ENCODE results near the gene MAP3K8. TPM values are rescaled to one million over a fixed set of nuclear protein-coding genes. Genes with fewer than 3 reads are reported as not detected.

MAP3K8 gene
- total RNA-seq, 1 donor from 2014 or later = 1.7 TPM

GRCh38 chr10:30411263-30411662, 22.7 kb upstream of the MAP3K8 start:
- no peak overlapping the region for H3K4me3 Mint-ChIP-seq (ENCODE audit: unreplicated experiment)
- TF ChIP-seq CTCF (IDR thresholded peaks at IDR 0.05; ENCODE audit: partially characterized antibody, unreplicated experiment) = no peak
- peaks cover 1% of the 10 kb centered on the region for H3K27me3 Mint-ChIP-seq (ENCODE audit: unreplicated experiment)
- no peaks in the 10 kb centered on the region for H3K4me1 Mint-ChIP-seq (ENCODE audit: low read depth, unreplicated experiment)
- no peak overlapping the region for H3K27ac Mint-ChIP-seq (ENCODE audit: unreplicated experiment)
- no peaks in the 10 kb centered on the region for H3K36me3 Mint-ChIP-seq (ENCODE audit: unreplicated experiment)
- H3K9me3 Mint-ChIP-seq (ENCODE audit: unreplicated experiment) = no peaks in the 10 kb centered on the region
- no peak for DNase-seq

- TF ChIP-seq CTCF (IDR thresholded peaks at IDR 0.05; ENCODE audit: partially characterized antibody, unreplicated experiment) = no peak
- peaks cover 1% of the 10 kb centered on the region for H3K27me3 Mint-ChIP-seq (ENCODE audit: unreplicated experiment)
- DNase-seq = no peak
- H3K36me3 Mint-ChIP-seq (ENCODE audit: unreplicated experiment) = no peaks in the 10 kb centered on the region
- no peak overlapping the region for H3K27ac Mint-ChIP-seq (ENCODE audit: unreplicated experiment)
- H3K9me3 Mint-ChIP-seq (ENCODE audit: unreplicated experiment) = no peaks in the 10 kb centered on the region
- peaks cover 2% of the 10 kb centered on the region for H3K4me1 Mint-ChIP-seq (ENCODE audit: low read depth, unreplicated experiment)
- H3K4me3 Mint-ChIP-seq (ENCODE audit: unreplicated experiment) = no peak overlapping the region
Measured at GRCh38 chr10:30412901-30413300, 21.1 kb upstream of the MAP3K8 start.

DNA sequence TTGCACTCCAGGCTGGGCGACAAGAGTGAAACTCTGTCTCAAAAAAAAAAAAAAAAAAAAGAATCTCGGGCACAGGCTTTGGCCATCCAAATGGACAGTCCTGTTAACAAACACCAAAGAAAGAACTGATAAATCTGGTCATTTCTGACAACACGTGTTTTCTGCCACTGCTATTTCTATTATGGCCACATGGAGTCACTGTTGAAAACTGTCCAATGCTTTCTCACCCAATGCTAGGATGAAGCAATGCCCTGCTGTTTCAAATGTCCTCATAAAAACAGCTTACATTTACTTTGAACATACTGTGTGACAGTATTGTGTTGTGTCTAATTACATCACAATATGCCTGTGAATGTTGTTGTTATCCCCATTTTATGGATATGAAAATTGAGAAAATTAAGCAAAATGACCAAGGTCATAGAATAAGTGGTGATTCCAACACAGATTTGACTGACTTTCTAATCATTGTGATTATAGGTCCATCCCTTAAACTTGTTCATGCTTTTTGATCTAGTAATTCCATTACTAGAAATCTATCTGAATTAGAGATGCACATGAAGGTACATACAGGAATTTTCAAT, 19.9 kb upstream of the MAP3K8 start:
- Mint-ChIP-seq H3K9me3 (ENCODE audit: unreplicated experiment) (no peaks in the 10 kb centered on the region), H3K4me3 (ENCODE audit: unreplicated experiment) (no peak overlapping the region), H3K27ac (ENCODE audit: unreplicated experiment) (no peak overlapping the region), H3K27me3 (ENCODE audit: unreplicated experiment) (peaks cover 1% of the 10 kb centered on the region), H3K4me1 (ENCODE audit: low read depth, unreplicated experiment) (peaks cover 2% of the 10 kb centered on the region), H3K36me3 (ENCODE audit: unreplicated experiment) (no peaks in the 10 kb centered on the region)
- no peak for DNase-seq
- peak; percentile 68 for TF ChIP-seq CTCF (IDR thresholded peaks at IDR 0.05; ENCODE audit: partially characterized antibody, unreplicated experiment)

DNA sequence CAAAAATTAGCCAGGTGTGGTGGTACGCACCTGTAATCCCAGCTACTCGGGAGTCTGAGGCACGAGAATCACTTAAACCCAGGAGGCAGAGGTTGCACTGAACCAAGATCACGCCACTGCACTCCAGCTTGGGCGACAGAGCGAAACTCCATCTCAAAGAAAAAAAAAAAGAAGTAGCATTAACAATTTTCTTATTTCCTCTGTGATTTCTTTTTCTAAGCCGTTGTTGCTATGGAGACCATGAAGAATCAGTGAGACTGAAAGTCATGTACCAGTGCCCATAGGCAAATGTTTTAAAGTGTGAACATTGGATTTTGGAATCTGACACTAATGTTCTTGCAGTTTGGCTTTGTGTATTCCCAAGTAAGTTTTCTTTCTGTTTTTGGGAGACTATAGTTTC, 18.4 kb upstream of the MAP3K8 start:
- Mint-ChIP-seq H3K36me3 (ENCODE audit: unreplicated experiment) (no peaks in the 10 kb centered on the region), H3K9me3 (ENCODE audit: unreplicated experiment) (no peaks in the 10 kb centered on the region), H3K4me3 (ENCODE audit: unreplicated experiment) (no peak overlapping the region), H3K27me3 (ENCODE audit: unreplicated experiment) (peaks cover 1% of the 10 kb centered on the region), H3K4me1 (ENCODE audit: low read depth, unreplicated experiment) (peaks cover 2% of the 10 kb centered on the region), H3K27ac (ENCODE audit: unreplicated experiment) (no peak overlapping the region)
- TF ChIP-seq CTCF (IDR thresholded peaks at IDR 0.05; ENCODE audit: partially characterized antibody, unreplicated experiment) = no peak
- DNase-seq = no peak

DNA sequence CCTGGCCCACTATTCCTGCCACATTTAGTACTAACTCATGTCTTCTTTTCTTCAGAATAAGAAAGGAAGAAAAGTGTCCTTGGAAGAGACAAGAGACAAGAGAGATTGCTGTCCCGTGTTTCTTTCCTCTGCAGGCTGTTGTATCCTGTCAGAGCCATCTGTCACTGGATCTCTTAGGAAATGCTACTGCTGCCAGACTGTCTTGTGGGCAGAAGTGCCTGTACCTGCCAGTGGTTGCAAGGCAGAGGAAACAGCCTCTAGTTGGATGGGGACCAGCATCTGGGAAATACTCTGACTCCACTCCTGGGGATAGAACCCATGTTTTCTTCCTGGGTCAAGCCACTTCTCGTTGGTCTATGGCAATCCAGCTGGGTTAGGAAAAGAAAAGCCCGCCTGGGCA, 16.7 kb upstream of the MAP3K8 start:
- Mint-ChIP-seq H3K9me3 (ENCODE audit: unreplicated experiment) (no peaks in the 10 kb centered on the region), H3K27me3 (ENCODE audit: unreplicated experiment) (no peaks in the 10 kb centered on the region), H3K4me1 (ENCODE audit: low read depth, unreplicated experiment) (peaks cover 2% of the 10 kb centered on the region), H3K36me3 (ENCODE audit: unreplicated experiment) (no peaks in the 10 kb centered on the region), H3K27ac (ENCODE audit: unreplicated experiment) (no peak overlapping the region), H3K4me3 (ENCODE audit: unreplicated experiment) (no peak overlapping the region)
- TF ChIP-seq CTCF (IDR thresholded peaks at IDR 0.05; ENCODE audit: partially characterized antibody, unreplicated experiment) = no peak
- no peak for DNase-seq

All from glutamatergic neuron (in vitro differentiated cells).